ENCODE data around the gene MROH7. TPM values are rescaled to one million over a fixed set of nuclear protein-coding genes. Genes with fewer than 3 reads are reported as not detected.

Gene MROH7
- total RNA-seq, 3 donors from 2014 or later, result 0.08 TPM; not detected in 2

DNA sequence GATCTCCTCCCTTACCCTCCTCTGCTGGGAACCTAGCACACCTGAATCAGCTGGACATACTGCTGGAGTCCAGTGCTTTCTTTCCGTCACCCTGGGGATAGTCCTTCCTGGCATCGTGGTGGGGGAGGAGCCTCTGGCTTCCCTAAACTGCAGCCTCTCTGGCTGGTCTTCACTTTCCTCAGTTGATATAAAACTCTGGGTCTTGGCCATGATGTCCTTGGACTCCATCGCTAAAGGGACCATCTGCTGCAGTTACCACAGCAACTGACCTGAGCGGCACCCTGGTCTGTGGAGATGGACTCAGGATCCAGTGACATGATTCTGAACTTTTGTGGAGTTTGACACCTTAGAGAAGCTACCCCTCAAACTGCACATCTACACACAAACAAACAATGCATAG lies 99.9 kb downstream of the MROH7 start:
- Mint-ChIP-seq H3K4me3 (no peak overlapping the region), H3K27me3 (ENCODE audit: low read depth) (no peaks in the 10 kb centered on the region), H3K4me1 (ENCODE audit: low read depth) (no peaks in the 10 kb centered on the region), H3K9me3 (no peaks in the 10 kb centered on the region), H3K36me3 (ENCODE audit: insufficient read depth) (peaks cover 42% of the 10 kb centered on the region)
- DNase-seq (no peak), ATAC-seq (no peak)

DNA sequence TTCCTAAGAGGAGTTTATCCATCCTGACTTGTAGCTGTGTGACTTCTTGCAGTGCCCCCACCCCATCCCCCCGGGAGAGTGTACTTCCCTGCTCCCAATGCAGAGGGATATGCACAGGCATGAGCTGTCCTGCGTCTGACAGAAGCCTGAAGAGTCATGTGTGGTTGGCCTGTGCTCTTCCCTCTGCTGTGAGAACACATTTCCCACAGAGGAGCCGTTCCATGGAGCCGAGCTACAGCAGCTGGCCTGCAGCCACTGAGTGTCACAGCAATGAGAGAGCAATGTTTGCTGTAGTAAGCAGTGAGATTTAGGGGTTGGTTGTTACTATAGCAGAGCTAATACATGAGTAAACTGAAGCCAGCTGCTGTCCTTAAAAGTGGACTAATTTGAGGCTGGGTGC lies 100.7 kb downstream of the MROH7 start:
- Mint-ChIP-seq H3K27me3 (ENCODE audit: low read depth) (no peaks in the 10 kb centered on the region), H3K4me3 (no peak overlapping the region), H3K9me3 (no peaks in the 10 kb centered on the region), H3K4me1 (ENCODE audit: low read depth) (no peaks in the 10 kb centered on the region), H3K36me3 (ENCODE audit: insufficient read depth) (peaks cover 35% of the 10 kb centered on the region)
- ATAC-seq (no peak), DNase-seq (no peak)

DNA sequence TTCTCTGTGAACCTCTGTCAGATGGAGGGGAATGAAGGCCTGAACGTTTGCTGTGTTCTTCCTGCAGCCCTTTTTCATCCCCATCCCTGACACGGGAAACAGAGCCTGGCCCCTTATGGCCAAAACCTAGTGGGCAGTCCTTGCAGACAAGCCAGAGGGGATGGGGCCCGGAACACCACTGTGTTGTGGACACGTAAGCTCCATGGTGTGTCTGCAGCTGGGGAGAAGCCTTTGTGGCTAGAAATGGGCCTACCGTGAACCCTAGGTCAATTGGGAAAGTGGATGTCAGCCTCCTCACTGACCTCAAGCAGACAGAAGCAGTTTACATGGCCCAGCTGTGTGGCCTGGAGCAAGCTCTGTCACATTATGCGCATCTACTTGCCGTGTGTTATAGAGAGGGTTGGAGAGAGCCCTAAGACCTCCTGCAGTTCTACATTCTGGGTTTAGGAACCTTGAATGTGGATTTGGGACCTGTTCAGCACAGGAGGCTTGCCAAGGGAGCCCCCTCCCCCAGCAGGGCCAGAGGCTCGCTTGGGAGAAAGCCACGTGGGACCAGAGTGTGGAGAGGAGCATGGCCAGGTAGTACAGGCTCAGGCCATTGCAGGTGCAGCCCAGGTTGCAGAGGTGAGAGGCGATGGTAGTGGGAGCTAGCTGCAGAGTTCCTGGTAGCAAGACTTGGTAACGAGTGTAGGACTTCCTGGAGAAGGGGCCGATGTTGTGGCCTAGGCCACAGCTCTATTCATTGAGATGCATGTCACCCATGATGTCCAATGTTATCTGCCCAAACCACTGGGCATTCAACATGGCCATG lies 102.0 kb downstream of the MROH7 start:
- Mint-ChIP-seq H3K36me3 (ENCODE audit: insufficient read depth) (peaks cover 25% of the 10 kb centered on the region), H3K27me3 (ENCODE audit: low read depth) (no peaks in the 10 kb centered on the region), H3K9me3 (no peaks in the 10 kb centered on the region), H3K4me1 (ENCODE audit: low read depth) (no peaks in the 10 kb centered on the region), H3K4me3 (no peak overlapping the region)
- ATAC-seq (peak in 1 of 2 donors; percentile 12), DNase-seq (no peak)

DNA sequence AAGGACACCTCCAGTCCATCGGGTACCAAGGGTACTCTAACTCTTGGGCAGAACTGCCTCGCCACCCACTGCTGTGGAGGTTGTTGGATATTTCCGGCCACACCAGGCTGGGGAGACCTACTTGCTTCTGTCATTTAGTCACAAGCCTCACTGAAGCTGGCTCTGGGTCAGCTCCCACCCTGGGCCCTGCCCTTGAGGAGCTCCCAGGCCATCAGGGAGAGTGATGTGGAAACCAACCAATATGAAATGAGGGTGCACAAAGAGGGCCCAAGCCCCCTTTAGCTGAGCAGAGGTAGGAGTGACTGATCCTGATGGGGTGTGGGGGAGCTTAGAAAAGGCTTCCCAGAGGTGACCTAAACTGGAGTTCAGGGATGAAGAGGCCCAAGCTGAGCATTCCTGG lies 103.1 kb downstream of the MROH7 start:
- DNase-seq, result no peak
- Mint-ChIP-seq H3K36me3 (ENCODE audit: insufficient read depth) (peaks cover 22% of the 10 kb centered on the region), H3K27me3 (ENCODE audit: low read depth) (no peaks in the 10 kb centered on the region), H3K9me3 (no peaks in the 10 kb centered on the region), H3K4me1 (ENCODE audit: low read depth) (no peaks in the 10 kb centered on the region), H3K4me3 (no peak overlapping the region)
- ATAC-seq, result no peak

DNA sequence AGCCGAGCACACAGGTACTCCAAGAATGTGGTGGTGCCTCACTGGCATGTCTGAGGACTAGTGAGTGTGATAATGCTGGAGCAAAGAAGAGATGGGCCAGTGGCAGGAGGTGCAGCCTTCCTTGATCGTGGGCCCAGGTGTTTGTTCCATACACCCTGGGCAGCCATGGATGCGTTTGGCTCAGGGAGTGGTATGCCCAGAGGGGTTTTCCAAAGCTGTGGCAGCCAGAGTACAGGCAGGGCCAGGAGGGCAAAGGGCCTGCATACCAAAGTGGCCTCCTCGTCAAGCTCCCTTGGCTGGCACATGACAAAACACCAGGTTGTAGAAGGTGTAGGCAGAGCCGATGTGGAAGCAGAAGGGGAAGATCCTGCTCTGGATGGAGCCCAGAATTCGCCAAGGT lies 103.7 kb downstream of the MROH7 start:
- ATAC-seq (no peak), DNase-seq (no peak)
- peaks cover 18% of the 10 kb centered on the region for H3K36me3 Mint-ChIP-seq (ENCODE audit: insufficient read depth)
- H3K9me3 Mint-ChIP-seq, result no peaks in the 10 kb centered on the region
- no peaks in the 10 kb centered on the region for H3K27me3 Mint-ChIP-seq (ENCODE audit: low read depth)
- no peaks in the 10 kb centered on the region for H3K4me1 Mint-ChIP-seq (ENCODE audit: low read depth)
- H3K4me3 Mint-ChIP-seq, result no peak overlapping the region

DNA sequence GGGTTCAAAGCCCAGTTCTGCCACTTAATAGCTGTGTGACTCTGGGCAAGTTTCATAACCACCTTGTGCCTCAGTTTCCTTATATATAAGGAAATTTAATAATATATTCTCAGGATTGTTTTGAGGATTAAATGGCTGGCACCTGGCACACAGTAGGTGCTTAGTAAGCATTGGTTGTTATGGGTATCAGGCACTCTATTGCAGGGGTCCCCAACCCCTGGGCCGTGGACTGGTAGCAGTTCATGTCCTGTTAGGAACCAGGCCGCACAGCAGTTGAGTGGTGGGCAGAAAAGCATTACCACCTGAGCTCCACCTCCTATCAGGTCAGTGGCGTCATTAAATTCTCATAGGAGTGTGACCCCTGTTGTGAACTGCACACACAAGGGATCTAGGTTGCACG lies 104.3 kb downstream of the MROH7 start:
- H3K9me3 Mint-ChIP-seq, result no peaks in the 10 kb centered on the region
- H3K36me3 Mint-ChIP-seq (ENCODE audit: insufficient read depth), result peaks cover 17% of the 10 kb centered on the region
- no peak for DNase-seq
- no peaks in the 10 kb centered on the region for H3K27me3 Mint-ChIP-seq (ENCODE audit: low read depth)
- no peaks in the 10 kb centered on the region for H3K4me1 Mint-ChIP-seq (ENCODE audit: low read depth)
- no peak for ATAC-seq
- H3K4me3 Mint-ChIP-seq, result no peak overlapping the region

DNA sequence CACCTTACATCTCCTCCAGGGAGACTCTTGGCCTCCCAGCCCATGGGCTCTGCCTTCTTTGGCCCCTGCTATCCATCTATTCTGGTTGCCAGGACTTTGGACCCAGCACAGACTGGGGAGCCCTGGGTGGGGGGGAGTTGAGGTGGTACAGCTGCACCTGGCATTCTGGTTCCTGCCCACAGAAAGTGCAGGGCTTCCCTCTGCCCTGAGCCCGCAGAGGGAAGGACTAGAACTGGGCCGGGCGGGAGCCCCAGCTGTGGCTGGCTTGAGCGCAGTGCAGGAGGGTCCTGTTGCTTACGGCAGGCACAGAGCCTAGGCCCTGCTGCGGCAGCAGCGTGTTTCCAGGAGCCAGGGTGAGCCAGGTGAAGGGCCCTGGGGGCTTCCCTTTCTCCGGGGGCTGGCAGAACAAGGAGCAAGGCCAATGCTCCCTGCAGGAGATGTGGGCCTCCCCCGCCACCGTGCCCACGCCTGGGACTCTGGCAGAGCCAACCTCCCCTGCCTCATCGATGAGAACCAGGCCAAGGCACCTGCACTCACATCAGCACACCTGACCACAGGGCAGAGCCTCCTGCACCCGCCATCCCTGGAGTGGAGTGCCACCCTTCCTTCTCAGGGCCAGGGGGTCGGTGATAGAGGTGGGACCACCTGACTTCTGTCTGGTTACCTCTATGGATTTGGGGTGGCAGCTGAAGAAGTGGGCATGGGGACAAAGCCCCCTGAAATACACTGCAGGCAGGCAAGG lies 106.7 kb downstream of the MROH7 start:
- H3K4me3 Mint-ChIP-seq, result no peak overlapping the region
- ATAC-seq (no peak), DNase-seq (no peak)
- H3K27me3 Mint-ChIP-seq (ENCODE audit: low read depth), result no peaks in the 10 kb centered on the region
- H3K4me1 Mint-ChIP-seq (ENCODE audit: low read depth), result no peaks in the 10 kb centered on the region
- H3K9me3 Mint-ChIP-seq, result no peaks in the 10 kb centered on the region
- peaks cover 5% of the 10 kb centered on the region for H3K36me3 Mint-ChIP-seq (ENCODE audit: insufficient read depth)

DNA sequence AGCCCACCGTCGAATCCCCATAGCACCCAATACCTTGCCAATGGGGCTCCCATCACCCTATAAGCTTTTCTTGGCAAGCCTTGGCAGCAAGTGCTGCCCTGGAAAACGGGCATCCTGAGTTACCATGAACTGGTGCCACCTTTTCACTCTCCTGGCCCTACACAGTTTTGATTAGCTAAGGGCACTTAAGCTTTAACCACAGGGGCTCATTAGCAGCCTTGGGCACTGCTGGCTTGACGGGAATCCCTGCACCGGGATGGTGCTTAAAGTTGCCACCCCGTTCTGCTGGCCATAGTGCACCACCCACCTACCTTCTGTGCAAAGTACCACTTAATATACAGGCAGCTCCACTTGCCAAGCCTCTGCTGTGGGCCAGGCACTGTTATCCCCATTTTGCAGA lies 109.0 kb downstream of the MROH7 start:
- H3K4me3 Mint-ChIP-seq, result no peak overlapping the region
- no peaks in the 10 kb centered on the region for H3K27me3 Mint-ChIP-seq (ENCODE audit: low read depth)
- peaks cover 1% of the 10 kb centered on the region for H3K36me3 Mint-ChIP-seq (ENCODE audit: insufficient read depth)
- no peaks in the 10 kb centered on the region for H3K4me1 Mint-ChIP-seq (ENCODE audit: low read depth)
- DNase-seq (no peak), ATAC-seq (no peak)
- no peaks in the 10 kb centered on the region for H3K9me3 Mint-ChIP-seq

DNA sequence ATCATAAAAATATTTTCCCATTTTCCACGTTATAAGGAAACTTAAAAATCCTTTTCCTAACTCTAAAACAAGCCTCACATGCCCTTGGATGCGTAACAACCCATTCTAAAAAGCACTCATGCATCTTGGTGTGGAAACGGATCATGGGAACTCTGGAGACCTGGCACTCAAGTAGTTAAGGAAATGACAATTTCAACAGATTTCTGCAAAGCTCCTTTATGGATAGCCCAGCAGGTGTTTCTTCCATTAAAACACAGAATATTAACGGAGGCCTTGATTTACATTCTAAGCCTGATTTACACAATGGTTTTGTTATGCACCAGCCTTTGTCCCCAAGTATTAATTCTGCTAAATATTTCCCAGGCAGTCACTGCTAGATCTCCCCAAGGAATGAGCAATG lies 109.8 kb downstream of the MROH7 start:
- no peak for ATAC-seq
- Mint-ChIP-seq H3K36me3 (ENCODE audit: insufficient read depth) (peaks cover 4% of the 10 kb centered on the region), H3K4me1 (ENCODE audit: low read depth) (no peaks in the 10 kb centered on the region), H3K9me3 (no peaks in the 10 kb centered on the region), H3K27me3 (ENCODE audit: low read depth) (no peaks in the 10 kb centered on the region), H3K4me3 (no peak overlapping the region)
- no peak for DNase-seq

DNA sequence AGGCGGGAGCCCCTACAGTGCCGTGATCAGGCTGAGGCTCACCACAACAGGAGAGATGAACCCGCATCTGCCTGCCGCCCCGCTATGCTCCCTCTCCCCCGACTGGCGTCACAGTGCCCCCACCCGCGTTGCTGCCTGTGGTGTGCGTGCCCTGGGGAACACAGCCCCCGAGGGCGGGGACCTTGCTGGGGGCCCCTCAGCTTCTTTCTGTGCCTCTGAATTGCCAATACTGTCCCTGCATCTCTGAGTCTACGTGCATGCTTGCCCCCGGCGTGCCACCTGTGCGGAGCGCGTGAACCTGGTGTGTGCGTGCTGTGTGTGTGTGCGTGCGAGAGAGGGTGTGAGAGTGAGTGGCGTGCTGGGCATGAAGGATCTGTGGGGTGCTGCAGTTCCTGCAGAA lies 112.5 kb downstream of the MROH7 start:
- no peaks in the 10 kb centered on the region for H3K27me3 Mint-ChIP-seq (ENCODE audit: low read depth)
- H3K4me1 Mint-ChIP-seq (ENCODE audit: low read depth), result no peaks in the 10 kb centered on the region
- H3K9me3 Mint-ChIP-seq, result no peaks in the 10 kb centered on the region
- peaks cover 4% of the 10 kb centered on the region for H3K36me3 Mint-ChIP-seq (ENCODE audit: insufficient read depth)
- no peak overlapping the region for H3K4me3 Mint-ChIP-seq
- no peak for ATAC-seq
- DNase-seq, result no peak

DNA sequence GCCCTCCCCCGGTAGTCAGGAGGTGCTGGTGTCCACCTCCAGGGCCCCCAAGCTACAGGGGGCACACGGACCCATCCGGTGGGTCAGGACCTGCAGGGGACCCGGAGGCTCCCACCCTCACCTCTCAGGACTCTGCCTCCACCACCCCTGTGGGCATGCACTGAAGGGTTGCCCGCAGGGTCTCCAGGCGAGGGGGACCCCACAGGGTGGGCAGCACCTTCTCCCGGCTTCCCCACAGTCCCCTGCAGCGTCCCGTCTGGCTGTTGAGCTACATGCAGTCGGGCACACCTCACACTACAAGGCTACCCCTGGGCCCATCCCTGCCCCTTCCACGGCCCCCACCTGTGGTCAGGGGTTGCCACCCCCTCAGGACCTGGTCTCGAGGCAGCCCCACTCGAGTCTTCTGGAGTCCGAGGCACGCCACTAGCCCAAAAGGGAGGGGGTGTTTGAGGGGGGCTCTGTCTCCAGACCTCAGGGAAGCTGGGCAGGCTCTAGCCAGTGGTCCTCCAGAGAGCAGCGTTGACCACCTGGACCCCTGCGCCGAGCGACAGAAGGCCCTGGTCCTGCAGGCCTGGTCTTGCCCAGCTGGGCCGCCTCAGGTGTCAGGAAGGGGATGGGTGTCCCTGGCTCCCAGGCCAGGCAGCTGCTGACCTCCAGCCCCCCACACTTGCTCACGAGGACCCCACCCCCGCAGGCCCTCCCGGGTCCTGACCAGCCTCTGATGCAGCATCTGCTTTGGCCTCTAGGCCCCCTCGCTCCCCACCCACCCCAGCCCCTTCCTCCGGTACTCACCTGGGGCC lies 113.1 kb downstream of the MROH7 start:
- H3K4me1 Mint-ChIP-seq (ENCODE audit: low read depth), result no peaks in the 10 kb centered on the region
- peaks cover 4% of the 10 kb centered on the region for H3K36me3 Mint-ChIP-seq (ENCODE audit: insufficient read depth)
- no peak for ATAC-seq

DNA sequence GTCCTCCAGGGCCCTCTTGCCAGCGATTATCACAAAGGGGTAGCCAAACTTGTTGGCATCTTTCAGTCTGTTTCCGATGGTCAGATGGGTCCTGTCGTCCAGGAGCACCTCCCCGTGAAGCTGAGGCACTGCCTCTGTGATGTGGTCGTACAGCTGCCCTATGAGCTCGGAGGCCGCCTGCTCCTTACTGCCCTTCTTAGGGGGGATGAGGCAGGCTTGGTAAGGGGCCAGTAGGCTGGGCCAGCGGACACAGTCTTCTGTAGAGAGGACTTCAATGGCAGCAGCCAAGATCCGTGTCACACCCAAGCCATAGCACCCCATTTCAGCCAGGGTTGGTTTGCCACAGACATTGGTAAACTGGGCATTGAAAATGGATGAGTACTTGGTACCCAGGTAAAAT lies 116.2 kb downstream of the MROH7 start:
- H3K27me3 Mint-ChIP-seq (ENCODE audit: low read depth), result no peaks in the 10 kb centered on the region
- H3K4me3 Mint-ChIP-seq, result no peak overlapping the region
- peaks cover 4% of the 10 kb centered on the region for H3K36me3 Mint-ChIP-seq (ENCODE audit: insufficient read depth)
- peaks cover 5% of the 10 kb centered on the region for H3K4me1 Mint-ChIP-seq (ENCODE audit: low read depth)
- ATAC-seq (no peak), DNase-seq (no peak)
- no peaks in the 10 kb centered on the region for H3K9me3 Mint-ChIP-seq

More for the DNA sequence above, 113.1 kb downstream of the MROH7 start:
- Mint-ChIP-seq H3K4me3 (no peak overlapping the region), H3K27me3 (ENCODE audit: low read depth) (no peaks in the 10 kb centered on the region), H3K9me3 (no peaks in the 10 kb centered on the region)
- no peak for DNase-seq

DNA sequence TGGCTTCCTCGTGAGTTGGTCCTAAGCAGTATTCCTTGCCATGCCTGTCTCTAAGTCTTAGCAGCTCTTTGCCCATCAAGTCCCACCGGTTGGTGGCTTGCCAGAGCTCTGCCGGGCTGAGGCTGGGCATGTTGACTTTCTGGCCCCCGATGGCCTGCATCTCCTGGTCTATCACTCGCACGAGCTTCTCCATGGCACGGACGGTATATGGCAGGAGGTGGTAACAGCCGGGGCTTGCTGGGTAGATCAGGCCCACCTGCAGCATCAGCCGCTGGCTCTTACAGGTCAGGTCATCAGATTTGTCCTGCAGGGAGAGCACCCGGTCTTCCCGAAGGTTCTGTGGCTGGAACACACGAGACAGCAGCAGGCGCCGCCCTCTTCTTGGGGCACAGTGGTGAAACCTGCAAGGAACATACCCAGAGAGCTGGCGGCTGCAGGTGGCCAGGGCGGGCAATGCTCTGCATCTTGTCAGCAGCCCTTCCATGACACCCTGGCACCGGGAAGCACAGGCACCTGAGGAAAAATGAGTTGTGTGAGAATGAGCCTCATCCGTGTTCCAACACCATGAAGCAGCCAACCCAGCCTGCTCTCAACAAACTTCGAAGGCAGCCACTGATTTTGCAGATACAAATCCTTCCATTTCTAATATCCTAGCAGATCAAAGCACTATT lies 117.2 kb downstream of the MROH7 start:
- Mint-ChIP-seq H3K27me3 (ENCODE audit: low read depth) (no peaks in the 10 kb centered on the region), H3K4me3 (no peak overlapping the region), H3K4me1 (ENCODE audit: low read depth) (peaks cover 9% of the 10 kb centered on the region), H3K36me3 (ENCODE audit: insufficient read depth) (peaks cover 4% of the 10 kb centered on the region), H3K9me3 (no peaks in the 10 kb centered on the region)
- no peak for DNase-seq
- ATAC-seq, result no peak
